T-helper 2 cell treated with Interferon-gamma antibody and Interleukin-4, amounts not matched to agents 5 μg/mL and 100 μg/mL, for 36 hours (primary cell): Measurements from ENCODE around the gene KCNQ1.

ENCODE experiments used
- DNase-seq: peaks from one replicate; pipeline ENCODE4 v3.0.0; 2021; ENCODE audit warnings: low spot score
- H3K27ac Mint-ChIP-seq: one replicate; pipeline ENCODE4 v1.8.0; 2021; ENCODE audit warnings: mild to moderate bottlenecking, mixed read lengths
- H3K27me3 Mint-ChIP-seq: one replicate; pipeline ENCODE4 v1.8.0; 2021; ENCODE audit warnings: low read depth, mixed read lengths
- H3K36me3 Mint-ChIP-seq: one replicate; pipeline ENCODE4 v1.8.0; 2021; ENCODE audit warnings: low read depth, mixed read lengths
- H3K4me1 Mint-ChIP-seq: one replicate; pipeline ENCODE4 v1.8.0; 2021; ENCODE audit warnings: low read depth, mixed read lengths
- H3K4me3 Mint-ChIP-seq: one replicate; pipeline ENCODE4 v1.8.0; 2022; ENCODE audit warnings: mild to moderate bottlenecking, moderate library complexity, mixed read lengths
- H3K9me3 Mint-ChIP-seq: one replicate; pipeline ENCODE4 v1.8.0; 2021; ENCODE audit warnings: mixed read lengths

The KCNQ1 gene

GRCh38 chr11:2741006-2741376 lies 296.2 kb downstream of the KCNQ1 start:
- no peak for DNase-seq
- H3K36me3 Mint-ChIP-seq: no peaks in the 10 kb centered on the region
- H3K27me3 Mint-ChIP-seq: no peaks in the 10 kb centered on the region
- no peak overlapping the region for H3K27ac Mint-ChIP-seq
- no peaks in the 10 kb centered on the region for H3K9me3 Mint-ChIP-seq
- H3K4me3 Mint-ChIP-seq: no peak overlapping the region
- no peaks in the 10 kb centered on the region for H3K4me1 Mint-ChIP-seq

- Mint-ChIP-seq H3K36me3 (no peaks in the 10 kb centered on the region), H3K4me1 (no peaks in the 10 kb centered on the region), H3K27ac (no peak overlapping the region), H3K4me3 (no peak overlapping the region), H3K27me3 (no peaks in the 10 kb centered on the region), H3K9me3 (no peaks in the 10 kb centered on the region)
- no peak for DNase-seq
These were observed 296.7 kb downstream of the KCNQ1 start for GRCh38 chr11:2741377-2742131.

GRCh38 chr11:2742201-2742600 lies 297.4 kb downstream of the KCNQ1 start:
- Mint-ChIP-seq H3K4me1 (no peaks in the 10 kb centered on the region), H3K27ac (no peak overlapping the region), H3K27me3 (no peaks in the 10 kb centered on the region), H3K36me3 (no peaks in the 10 kb centered on the region), H3K9me3 (no peaks in the 10 kb centered on the region), H3K4me3 (no peak overlapping the region)
- DNase-seq: no peak

- H3K27me3 Mint-ChIP-seq: no peaks in the 10 kb centered on the region
- no peaks in the 10 kb centered on the region for H3K36me3 Mint-ChIP-seq
These were observed 298.0 kb downstream of the KCNQ1 start for GRCh38 chr11:2742611-2743426.

GRCh38 chr11:2743427-2744110 lies 298.8 kb downstream of the KCNQ1 start:
- no peaks in the 10 kb centered on the region for H3K4me1 Mint-ChIP-seq
- H3K9me3 Mint-ChIP-seq: no peaks in the 10 kb centered on the region
- no peaks in the 10 kb centered on the region for H3K27me3 Mint-ChIP-seq
- no peaks in the 10 kb centered on the region for H3K36me3 Mint-ChIP-seq
- H3K4me3 Mint-ChIP-seq: no peak overlapping the region
- H3K27ac Mint-ChIP-seq: no peak overlapping the region
- no peak for DNase-seq

More at GRCh38 chr11:2742611-2743426, 298.0 kb downstream of the KCNQ1 start:
- no peaks in the 10 kb centered on the region for H3K9me3 Mint-ChIP-seq
- no peak overlapping the region for H3K27ac Mint-ChIP-seq
- no peaks in the 10 kb centered on the region for H3K4me1 Mint-ChIP-seq
- no peak for DNase-seq
- no peak overlapping the region for H3K4me3 Mint-ChIP-seq

GRCh38 chr11:2744166-2744565 lies 299.4 kb downstream of the KCNQ1 start:
- Mint-ChIP-seq H3K27me3 (no peaks in the 10 kb centered on the region), H3K4me3 (no peak overlapping the region), H3K36me3 (no peaks in the 10 kb centered on the region), H3K27ac (no peak overlapping the region), H3K9me3 (no peaks in the 10 kb centered on the region), H3K4me1 (no peaks in the 10 kb centered on the region)
- DNase-seq: no peak

- no peaks in the 10 kb centered on the region for H3K9me3 Mint-ChIP-seq
- H3K4me3 Mint-ChIP-seq: no peak overlapping the region
- DNase-seq: no peak
- no peaks in the 10 kb centered on the region for H3K4me1 Mint-ChIP-seq
- H3K36me3 Mint-ChIP-seq: no peaks in the 10 kb centered on the region
- H3K27ac Mint-ChIP-seq: no peak overlapping the region
- no peaks in the 10 kb centered on the region for H3K27me3 Mint-ChIP-seq
These were observed 300.7 kb downstream of the KCNQ1 start for GRCh38 chr11:2745511-2745910.

- Mint-ChIP-seq H3K9me3 (no peaks in the 10 kb centered on the region), H3K4me1 (no peaks in the 10 kb centered on the region), H3K27ac (no peak overlapping the region), H3K36me3 (no peaks in the 10 kb centered on the region), H3K4me3 (no peak overlapping the region), H3K27me3 (no peaks in the 10 kb centered on the region)
- no peak for DNase-seq
These were observed 301.8 kb downstream of the KCNQ1 start for GRCh38 chr11:2746401-2747247.

- H3K9me3 Mint-ChIP-seq: no peaks in the 10 kb centered on the region
- DNase-seq: no peak
- H3K4me1 Mint-ChIP-seq: no peaks in the 10 kb centered on the region
- no peak overlapping the region for H3K4me3 Mint-ChIP-seq
- no peak overlapping the region for H3K27ac Mint-ChIP-seq
- H3K36me3 Mint-ChIP-seq: no peaks in the 10 kb centered on the region
- no peaks in the 10 kb centered on the region for H3K27me3 Mint-ChIP-seq
These were observed 302.6 kb downstream of the KCNQ1 start for GRCh38 chr11:2747248-2748027.

GRCh38 chr11:2748061-2748813 lies 303.4 kb downstream of the KCNQ1 start:
- no peaks in the 10 kb centered on the region for H3K27me3 Mint-ChIP-seq
- no peaks in the 10 kb centered on the region for H3K9me3 Mint-ChIP-seq
- no peak overlapping the region for H3K27ac Mint-ChIP-seq
- H3K36me3 Mint-ChIP-seq: no peaks in the 10 kb centered on the region
- no peak for DNase-seq
- no peak overlapping the region for H3K4me3 Mint-ChIP-seq
- no peaks in the 10 kb centered on the region for H3K4me1 Mint-ChIP-seq

GRCh38 chr11:2748814-2749554 lies 304.2 kb downstream of the KCNQ1 start:
- Mint-ChIP-seq H3K4me1 (peaks cover 2% of the 10 kb centered on the region), H3K27ac (no peak overlapping the region), H3K36me3 (no peaks in the 10 kb centered on the region), H3K27me3 (no peaks in the 10 kb centered on the region), H3K9me3 (no peaks in the 10 kb centered on the region), H3K4me3 (no peak overlapping the region)
- DNase-seq: no peak

- Mint-ChIP-seq H3K36me3 (no peaks in the 10 kb centered on the region), H3K4me3 (no peak overlapping the region), H3K27ac (no peak overlapping the region), H3K4me1 (peaks cover 2% of the 10 kb centered on the region), H3K27me3 (no peaks in the 10 kb centered on the region), H3K9me3 (no peaks in the 10 kb centered on the region)
- no peak for DNase-seq
These were observed 305.4 kb downstream of the KCNQ1 start for GRCh38 chr11:2750101-2750681.
